PFSK-1 (cell line): Measurements from ENCODE around the gene EXD2.

ENCODE experiments used
- FOXP2 ChIP-seq: optimal IDR thresholded peaks from 2 replicates; pipeline ENCODE3; 2011; ENCODE audit warnings: borderline replicate concordance, control low read depth, inconsistent platforms; ENCODE audit not compliant: insufficient read depth; ENCODE audit errors: extremely low read length, extremely low read depth
- POLR2AphosphoS5 ChIP-seq: IDR thresholded peaks from 2 replicates; pipeline ENCODE4 v1.6.1; 2012; ENCODE audit warnings: low read depth, mild to moderate bottlenecking, control low read depth, low read length, moderate library complexity
- SIN3A ChIP-seq: IDR thresholded peaks from 2 replicates; pipeline ENCODE4 v1.6.1; 2012; ENCODE audit warnings: mild to moderate bottlenecking, low read length, moderate library complexity, borderline replicate concordance; ENCODE audit not compliant: insufficient read depth
- TAF1 ChIP-seq: IDR thresholded peaks from 2 replicates; pipeline ENCODE4 v1.6.1; 2012; ENCODE audit warnings: low read length, control low read depth, borderline replicate concordance; ENCODE audit not compliant: insufficient read depth
- TF ChIP-seq, protein P1 (sequence below), 2 experiments: IDR thresholded peaks; 2 replicates each; pipeline versions ENCODE4 v1.6.1 to v1.8.0; 2011 to 2012; ENCODE audit warnings: low read depth in 2 of 2, low read length in 2 of 2, control low read depth in 1 of 2, inconsistent platforms in 1 of 2, mild to moderate bottlenecking in 1 of 2, moderate library complexity in 1 of 2; ENCODE audit not compliant: insufficient read depth in 1 of 2

EXD2 gene

GRCh38 chr14:69153873-69154270, 37.4 kb upstream of the EXD2 start:
- no peak for TF ChIP-seq FOXP2
- TF ChIP-seq SIN3A, result no peak
- TF ChIP-seq TAF1, result no peak

DNA sequence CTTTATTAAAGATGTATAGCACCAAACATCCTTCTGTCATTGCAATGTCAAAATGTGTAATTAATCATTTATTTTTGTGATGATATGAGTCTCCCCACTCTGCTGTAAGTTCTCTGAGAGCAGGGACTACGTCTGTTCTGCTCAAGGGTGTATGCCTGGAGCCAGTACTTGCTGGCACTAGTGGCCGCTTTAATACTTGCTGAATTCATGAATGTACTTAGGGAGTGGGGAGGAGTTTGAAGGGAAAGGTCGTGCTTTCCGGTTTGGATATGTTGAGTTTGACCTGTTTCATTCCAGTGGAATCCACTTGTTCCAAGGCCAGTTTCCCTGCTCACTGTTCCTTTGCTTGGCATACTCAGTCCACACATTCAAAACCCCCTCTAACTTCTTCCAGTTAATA, 36.5 kb upstream of the EXD2 start:
- TF ChIP-seq FOXP2, result no peak
- TF ChIP-seq POLR2AphosphoS5, result no peak; the same call in 1 of the 2 replicates
- no peak for TF ChIP-seq SIN3A
- TF ChIP-seq, protein P1, sequence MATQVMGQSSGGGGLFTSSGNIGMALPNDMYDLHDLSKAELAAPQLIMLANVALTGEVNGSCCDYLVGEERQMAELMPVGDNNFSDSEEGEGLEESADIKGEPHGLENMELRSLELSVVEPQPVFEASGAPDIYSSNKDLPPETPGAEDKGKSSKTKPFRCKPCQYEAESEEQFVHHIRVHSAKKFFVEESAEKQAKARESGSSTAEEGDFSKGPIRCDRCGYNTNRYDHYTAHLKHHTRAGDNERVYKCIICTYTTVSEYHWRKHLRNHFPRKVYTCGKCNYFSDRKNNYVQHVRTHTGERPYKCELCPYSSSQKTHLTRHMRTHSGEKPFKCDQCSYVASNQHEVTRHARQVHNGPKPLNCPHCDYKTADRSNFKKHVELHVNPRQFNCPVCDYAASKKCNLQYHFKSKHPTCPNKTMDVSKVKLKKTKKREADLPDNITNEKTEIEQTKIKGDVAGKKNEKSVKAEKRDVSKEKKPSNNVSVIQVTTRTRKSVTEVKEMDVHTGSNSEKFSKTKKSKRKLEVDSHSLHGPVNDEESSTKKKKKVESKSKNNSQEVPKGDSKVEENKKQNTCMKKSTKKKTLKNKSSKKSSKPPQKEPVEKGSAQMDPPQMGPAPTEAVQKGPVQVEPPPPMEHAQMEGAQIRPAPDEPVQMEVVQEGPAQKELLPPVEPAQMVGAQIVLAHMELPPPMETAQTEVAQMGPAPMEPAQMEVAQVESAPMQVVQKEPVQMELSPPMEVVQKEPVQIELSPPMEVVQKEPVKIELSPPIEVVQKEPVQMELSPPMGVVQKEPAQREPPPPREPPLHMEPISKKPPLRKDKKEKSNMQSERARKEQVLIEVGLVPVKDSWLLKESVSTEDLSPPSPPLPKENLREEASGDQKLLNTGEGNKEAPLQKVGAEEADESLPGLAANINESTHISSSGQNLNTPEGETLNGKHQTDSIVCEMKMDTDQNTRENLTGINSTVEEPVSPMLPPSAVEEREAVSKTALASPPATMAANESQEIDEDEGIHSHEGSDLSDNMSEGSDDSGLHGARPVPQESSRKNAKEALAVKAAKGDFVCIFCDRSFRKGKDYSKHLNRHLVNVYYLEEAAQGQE (IDR thresholded peaks at IDR 0.05; ENCODE audit: insufficient read depth in 1 of 2, low read depth in 2 of 2, low read length in 2 of 2), result no peak
- TF ChIP-seq TAF1, result no peak

DNA sequence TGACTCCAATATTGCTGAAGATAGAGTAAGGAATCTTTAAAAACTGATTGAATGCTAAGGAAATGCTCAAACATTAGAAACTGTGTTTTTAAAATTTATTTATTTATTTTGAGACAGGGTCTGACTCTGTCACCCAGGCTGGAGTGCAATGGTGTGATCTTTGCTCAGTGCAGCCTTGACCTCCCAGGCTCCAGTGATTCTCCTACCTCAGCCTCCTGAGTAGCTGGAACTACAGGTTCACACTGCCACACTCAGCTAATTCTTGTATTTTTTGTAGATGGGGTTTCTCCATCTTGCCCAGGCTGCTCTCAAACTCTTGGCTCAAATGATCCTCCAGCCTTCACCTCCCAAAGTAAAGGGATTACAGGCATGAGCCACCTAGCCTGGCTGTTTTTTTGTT, 35.1 kb upstream of the EXD2 start:
- TF ChIP-seq SIN3A, result no peak
- TF ChIP-seq, protein P1 (IDR thresholded peaks at IDR 0.05; ENCODE audit: insufficient read depth in 1 of 2, low read depth in 2 of 2, low read length in 2 of 2), result no peak
- no peak for TF ChIP-seq TAF1
- no peak for TF ChIP-seq POLR2AphosphoS5
- no peak for TF ChIP-seq FOXP2

GRCh38 chr14:69161590-69161989, 29.7 kb upstream of the EXD2 start:
- TF ChIP-seq SIN3A (no peak), TAF1 (no peak), FOXP2 (no peak)

DNA sequence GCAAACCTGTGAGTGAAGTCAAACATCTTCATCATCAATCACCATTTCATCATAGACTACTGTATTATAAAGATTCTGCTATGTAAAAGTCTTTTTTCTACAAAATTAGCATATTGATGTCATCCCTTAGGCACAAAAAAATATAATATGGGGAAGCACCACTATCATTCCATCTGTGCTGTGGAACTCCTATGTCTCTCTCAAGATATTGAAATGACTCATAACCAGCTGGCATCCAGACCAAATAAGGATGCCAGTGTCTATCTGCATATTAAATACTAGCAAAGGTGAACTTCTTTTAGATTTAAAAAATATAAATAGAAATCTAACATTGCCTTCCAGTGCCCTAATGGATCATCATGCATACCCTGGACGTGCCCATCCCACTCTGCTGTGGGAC, 20.5 kb upstream of the EXD2 start:
- no peak for TF ChIP-seq FOXP2
- TF ChIP-seq, protein P1 (IDR thresholded peaks at IDR 0.05; ENCODE audit: insufficient read depth in 1 of 2, low read depth in 2 of 2, low read length in 2 of 2), result no peak
- no peak for TF ChIP-seq POLR2AphosphoS5
- TF ChIP-seq TAF1, result no peak
- no peak for TF ChIP-seq SIN3A

DNA sequence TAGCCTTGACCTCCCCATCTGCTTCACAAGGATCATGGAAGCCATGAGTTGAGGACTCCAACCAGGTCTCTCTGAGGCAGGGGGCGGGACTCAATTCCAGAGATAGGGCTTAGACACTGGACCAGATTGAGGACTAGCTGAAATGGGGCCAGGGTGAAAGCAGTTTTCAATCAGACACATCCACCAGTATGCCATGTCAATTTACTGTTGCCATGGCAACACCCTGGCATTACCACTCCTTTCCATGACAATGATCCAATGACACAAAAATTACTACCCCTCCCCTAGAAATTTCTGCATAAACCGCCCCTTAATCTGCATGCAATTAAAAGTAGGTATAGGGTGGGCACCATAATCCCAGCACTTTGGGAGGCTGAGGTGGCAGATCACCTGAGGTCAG, 19.7 kb upstream of the EXD2 start:
- TF ChIP-seq, protein P1 (IDR thresholded peaks at IDR 0.05; ENCODE audit: insufficient read depth in 1 of 2, low read depth in 2 of 2, low read length in 2 of 2), result no peak
- TF ChIP-seq FOXP2 (no peak), TAF1 (no peak), POLR2AphosphoS5 (no peak), SIN3A (no peak)
